Measurements from ENCODE around the gene KIRREL3. TPM values are rescaled to one million over a fixed set of nuclear protein-coding genes. Genes with fewer than 3 reads are reported as not detected.
"Not testable (repeated sequence)": the region's sequence is repeated elsewhere in the genome, so short reads cannot be mapped to it uniquely, and the experiment has no call there.

Gene KIRREL3
- total and polyA plus RNA-seq, 8 donors = 0.06 to 1.1 (median 0.26) TPM; not detected in 2

GRCh38 chr11:126398721-126399120 lies 601.8 kb downstream of the KIRREL3 start:
- DNase-seq = no peak
- Histone ChIP-seq H3K4me3 (no peak overlapping the region), H3K36me3 (no peaks in the 10 kb centered on the region), H3K27me3 (no peaks in the 10 kb centered on the region), H3K9me3 (no peaks in the 10 kb centered on the region), H3K27ac (no peak overlapping the region), H3K4me1 (no peaks in the 10 kb centered on the region)
- TF ChIP-seq, protein P1, sequence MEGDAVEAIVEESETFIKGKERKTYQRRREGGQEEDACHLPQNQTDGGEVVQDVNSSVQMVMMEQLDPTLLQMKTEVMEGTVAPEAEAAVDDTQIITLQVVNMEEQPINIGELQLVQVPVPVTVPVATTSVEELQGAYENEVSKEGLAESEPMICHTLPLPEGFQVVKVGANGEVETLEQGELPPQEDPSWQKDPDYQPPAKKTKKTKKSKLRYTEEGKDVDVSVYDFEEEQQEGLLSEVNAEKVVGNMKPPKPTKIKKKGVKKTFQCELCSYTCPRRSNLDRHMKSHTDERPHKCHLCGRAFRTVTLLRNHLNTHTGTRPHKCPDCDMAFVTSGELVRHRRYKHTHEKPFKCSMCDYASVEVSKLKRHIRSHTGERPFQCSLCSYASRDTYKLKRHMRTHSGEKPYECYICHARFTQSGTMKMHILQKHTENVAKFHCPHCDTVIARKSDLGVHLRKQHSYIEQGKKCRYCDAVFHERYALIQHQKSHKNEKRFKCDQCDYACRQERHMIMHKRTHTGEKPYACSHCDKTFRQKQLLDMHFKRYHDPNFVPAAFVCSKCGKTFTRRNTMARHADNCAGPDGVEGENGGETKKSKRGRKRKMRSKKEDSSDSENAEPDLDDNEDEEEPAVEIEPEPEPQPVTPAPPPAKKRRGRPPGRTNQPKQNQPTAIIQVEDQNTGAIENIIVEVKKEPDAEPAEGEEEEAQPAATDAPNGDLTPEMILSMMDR (IDR thresholded peaks at IDR 0.05) = no peak
- FAIRE-seq = no peak
- intact Hi-C loops (cut with DNase I) = no loop called here
- WGBS, 2 donors = 94 to 96% methylated on average over 1 of the region's 1 CpG
- no peak for ATAC-seq

DNA sequence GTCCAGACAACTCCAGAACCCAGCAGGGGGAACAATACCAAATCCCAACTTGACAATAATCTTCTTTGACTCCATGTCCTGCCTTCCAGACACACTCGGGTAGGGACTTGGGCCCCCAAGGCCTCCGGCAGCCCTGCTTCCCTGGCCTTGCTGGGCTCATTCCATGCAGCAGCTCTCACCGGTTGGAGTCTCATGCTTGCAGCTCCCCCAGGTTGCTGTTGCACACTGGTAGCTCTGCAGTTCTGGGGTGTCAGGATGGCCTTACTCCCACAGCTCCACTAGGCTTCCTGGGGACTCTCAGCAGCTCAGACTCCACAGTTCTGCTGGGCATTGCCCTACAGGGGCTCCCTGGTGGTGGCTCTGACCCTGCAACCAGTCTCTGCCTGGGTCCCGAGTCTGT lies 602.3 kb downstream of the KIRREL3 start:
- peak in 1 of 6 donors; percentile 23 for DNase-seq
- H3K36me3 ChIP-seq = no peaks in the 10 kb centered on the region
- TF ChIP-seq, protein P1 (IDR thresholded peaks at IDR 0.05) = no peak
- H3K27me3 ChIP-seq = no peaks in the 10 kb centered on the region
- no peak for ATAC-seq
- no peak overlapping the region for H3K27ac ChIP-seq
- no peaks in the 10 kb centered on the region for H3K4me1 ChIP-seq
- 88% methylated on average over 4 of the region's 4 CpGs for WGBS, 2 donors
- intact Hi-C loops (cut with DNase I) = no loop called here
- H3K4me3 ChIP-seq = no peak overlapping the region
- FAIRE-seq = no peak
- H3K9me3 ChIP-seq = no peaks in the 10 kb centered on the region

GRCh38 chr11:126396965-126397364 lies 603.6 kb downstream of the KIRREL3 start:
- ATAC-seq (no peak), DNase-seq (peak in 1 of 6 donors; percentile 3), FAIRE-seq (no peak)
- no peaks in the 10 kb centered on the region for H3K36me3 ChIP-seq
- 91 to 94% methylated on average over 4 of the region's 4 CpGs for WGBS, 2 donors
- H3K9me3 ChIP-seq = no peaks in the 10 kb centered on the region
- no peaks in the 10 kb centered on the region for H3K27me3 ChIP-seq
- no peak overlapping the region for H3K4me3 ChIP-seq
- intact Hi-C loops (cut with DNase I) = no loop called here
- TF ChIP-seq, protein P1 (IDR thresholded peaks at IDR 0.05) = no peak
- no peaks in the 10 kb centered on the region for H3K4me1 ChIP-seq
- no peak overlapping the region for H3K27ac ChIP-seq

DNA sequence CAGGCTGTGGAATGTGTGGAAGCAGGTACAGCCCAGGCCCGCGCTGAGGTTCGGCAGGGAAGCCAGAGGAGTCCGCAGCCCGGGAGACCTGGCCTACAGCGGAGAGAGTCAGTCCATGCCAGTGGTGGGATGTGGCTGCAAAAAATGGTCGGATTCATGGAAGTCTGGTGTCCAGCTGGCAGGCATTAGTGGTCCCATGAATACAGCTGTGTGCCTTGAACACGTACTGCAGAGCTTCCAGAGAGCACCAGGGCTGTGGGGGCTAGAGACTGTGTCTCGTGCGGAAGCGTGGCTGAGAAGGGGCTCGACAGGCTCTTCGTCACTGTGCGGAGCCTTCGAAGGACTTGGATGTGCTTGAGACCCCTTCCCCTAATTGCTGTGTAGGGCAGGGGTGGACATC lies 604.3 kb downstream of the KIRREL3 start:
- H3K4me3 ChIP-seq; FAIRE-seq; H3K4me1 ChIP-seq; H3K27me3 ChIP-seq; ATAC-seq; intact Hi-C loops (cut with DNase I); H3K9me3 ChIP-seq; H3K36me3 ChIP-seq; H3K27ac ChIP-seq: not testable (repeated sequence)
- WGBS, 2 donors = 89 to 93% methylated on average over 15 of the region's 15 CpGs
- DNase-seq = peak in 1 of 6 donors; percentile 12

DNA sequence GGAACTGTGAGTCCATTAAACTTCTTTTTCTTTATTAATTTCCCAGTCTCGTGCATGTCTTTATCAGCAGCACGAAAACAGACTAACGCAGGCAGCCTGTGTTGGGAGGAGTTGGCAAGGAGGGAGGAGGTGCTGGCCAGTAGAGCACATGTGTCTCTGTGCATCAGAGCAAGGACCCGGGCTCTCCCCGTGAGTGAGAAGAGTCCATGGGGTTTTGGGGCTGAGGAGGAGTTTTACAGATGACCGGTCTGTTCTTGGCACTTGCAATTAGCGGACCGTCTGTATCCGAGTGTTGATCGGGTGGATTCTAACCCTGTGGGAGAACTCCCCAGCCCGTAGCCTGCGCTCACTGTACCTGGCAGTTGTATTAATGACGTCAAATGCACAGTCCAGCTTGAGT lies 604.8 kb downstream of the KIRREL3 start:
- H3K4me1 ChIP-seq; FAIRE-seq; H3K4me3 ChIP-seq; H3K27ac ChIP-seq; intact Hi-C loops (cut with DNase I); H3K27me3 ChIP-seq; H3K36me3 ChIP-seq; H3K9me3 ChIP-seq: not testable (repeated sequence)
- ATAC-seq (peak in 1 of 4 donors; percentile 65), DNase-seq (peak in 1 of 6 donors; percentile 21)
- 81 to 89% methylated on average over 6 to 9 of the region's 13 CpGs for WGBS, 2 donors

DNA sequence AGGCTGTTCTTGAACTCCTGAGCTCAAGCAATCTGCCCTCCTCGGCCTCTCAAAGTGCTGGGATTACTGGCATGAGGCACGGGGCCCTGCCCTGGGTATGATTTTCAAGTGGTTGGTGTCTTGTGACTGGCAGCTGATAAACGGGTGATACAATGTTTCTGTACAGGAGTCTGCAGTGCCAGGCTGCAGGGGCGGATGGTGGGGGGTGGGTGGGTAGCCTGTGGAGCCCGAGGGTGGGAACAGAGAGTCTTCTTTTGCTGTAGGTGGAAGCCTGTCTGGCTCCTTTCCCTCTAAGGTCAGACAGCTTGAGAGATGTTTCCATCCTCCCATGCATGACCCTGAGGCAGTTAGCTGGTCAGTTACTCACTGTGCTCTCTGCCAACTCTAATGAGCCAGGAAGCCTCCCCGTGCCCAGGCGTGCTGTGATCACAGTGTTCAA lies 605.9 kb downstream of the KIRREL3 start:
- 61 to 72% methylated on average over 5 to 6 of the region's 7 CpGs for WGBS, 2 donors
- intact Hi-C loops (cut with DNase I) = not testable (repeated sequence)

More for the DNA sequence above, 605.9 kb downstream of the KIRREL3 start:
- not testable (repeated sequence) for H3K27me3 ChIP-seq, H3K4me1 ChIP-seq, H3K4me3 ChIP-seq, H3K36me3 ChIP-seq, H3K27ac ChIP-seq, FAIRE-seq, H3K9me3 ChIP-seq
- peak in 1 of 6 donors; percentile 30 for DNase-seq
- peak in 1 of 4 donors; percentile 36 for ATAC-seq

Data from pancreas (tissue), 10 donors.